H1 (cell line): ENCODE data around the gene DTX4. TPM values are rescaled to one million over a fixed set of nuclear protein-coding genes. Genes with fewer than 3 reads are reported as not detected.
A peak's percentile ranks its signal among the peaks of the same experiment; 100 is the strongest.
"Not testable (repeated sequence)": the region's sequence is repeated elsewhere in the genome, so short reads cannot be mapped to it uniquely, and the experiment has no call there.

Experiments
- CTCF ChIA-PET: fragments of 300-600 bp; sonication (Branson Sonifier 250); formaldehyde crosslinking; loops from one replicate; lab custom pipeline; 2021; ENCODE audit not compliant: partially characterized antibody; lab: Charles Lee
- POLR2A ChIA-PET: fragments of 300-600 bp; sonication (Branson Sonifier 250); formaldehyde crosslinking; loops from one replicate; lab custom pipeline; 2021; ENCODE audit warnings: inconsistent platforms; ENCODE audit not compliant: partially characterized antibody; lab: Charles Lee
- DNase-seq, 2 experiments: peaks; one replicate each; pipeline versions ENCODE4 v3.0.0 to v3.0.0-alpha.2; 2010 to 2022; ENCODE audit warnings: low spot score in 2 of 2, low read depth in 1 of 2, mixed read lengths in 1 of 2
- FAIRE-seq: peaks from 2 replicates; lab custom pipeline; 2011; peaks lifted over from hg19 to GRCh38; lab: Jason Lieb, UNC
- H2AFZ ChIP-seq: 2 replicates; pipeline ENCODE4 v1.8.1; 2012; ENCODE audit warnings: low read length, inconsistent platforms
- H2AK5ac ChIP-seq: 2 replicates; pipeline ENCODE4 v1.6.1; 2013; ENCODE audit warnings: low read depth, low read length
- H2BK120ac ChIP-seq: replicated peaks from 2 replicates; pipeline ENCODE3; 2013; ENCODE audit warnings: low read depth, low read length, inconsistent platforms
- H2BK12ac ChIP-seq: 2 replicates; pipeline ENCODE4 v1.6.1; 2013; ENCODE audit warnings: low read depth, low read length
- H2BK15ac ChIP-seq: 2 replicates; pipeline ENCODE4 v1.6.1; 2013; ENCODE audit warnings: low read length
- H2BK20ac ChIP-seq: 2 replicates; pipeline ENCODE4 v1.6.1; 2013; ENCODE audit warnings: low read length
- H2BK5ac ChIP-seq: 2 replicates; pipeline ENCODE4 v1.6.1; 2013; ENCODE audit warnings: low read depth, low read length
- H3K14ac ChIP-seq: 2 replicates; pipeline ENCODE4 v1.6.1; 2013; ENCODE audit warnings: inconsistent platforms; ENCODE audit not compliant: insufficient read length
- H3K18ac ChIP-seq: 2 replicates; pipeline ENCODE4 v1.6.1; 2013; ENCODE audit warnings: low read length; ENCODE audit errors: extremely low read depth
- H3K23ac ChIP-seq: 2 replicates; pipeline ENCODE4 v1.6.1; 2013; ENCODE audit warnings: inconsistent platforms; ENCODE audit not compliant: insufficient read length
- H3K23me2 ChIP-seq: 2 replicates; pipeline ENCODE4 v1.6.1; 2013; ENCODE audit warnings: low read depth, low read length
- H3K27ac ChIP-seq: 2 replicates; pipeline ENCODE4 v1.6.1; 2011; ENCODE audit warnings: low read depth, low read length, inconsistent platforms
- H3K27me3 ChIP-seq, 4 experiments: replicated peaks in 1 of 4; 1 replicate in 1 of 4; 2 replicates in 3 of 4; pipeline versions ENCODE4 v1.6.1 to v1.8.1; 2011 to 2013; ENCODE audit warnings: low read length in 3 of 4, mild to moderate bottlenecking in 3 of 4, inconsistent platforms in 2 of 4, mixed read lengths in 2 of 4, moderate library complexity in 1 of 4; ENCODE audit not compliant: control insufficient read depth in 3 of 4, insufficient read depth in 3 of 4; ENCODE audit errors: extremely low read depth in 1 of 4
- H3K36me3 ChIP-seq, 4 experiments: 2 replicates each; pipeline versions ENCODE4 v1.6.1 to v1.8.1; 2011 to 2013; ENCODE audit warnings: mild to moderate bottlenecking in 4 of 4, low read length in 3 of 4, moderate library complexity in 2 of 4, control low read depth in 1 of 4, inconsistent platforms in 1 of 4; ENCODE audit not compliant: insufficient read depth in 4 of 4, control insufficient read depth in 2 of 4
- H3K4ac ChIP-seq: replicated peaks from 2 replicates; pipeline ENCODE3; 2013; ENCODE audit warnings: low read length, low read depth, mixed read lengths, inconsistent platforms; ENCODE audit not compliant: insufficient read length
- H3K4me1 ChIP-seq, 4 experiments: replicated peaks in 1 of 4; 1 replicate in 1 of 4; 2 replicates in 3 of 4; pipeline versions ENCODE4 v1.6.1 to v1.8.1; 2011 to 2013; ENCODE audit warnings: low read length in 3 of 4, inconsistent platforms in 2 of 4, mixed read lengths in 1 of 4; ENCODE audit not compliant: insufficient read depth in 4 of 4, control insufficient read depth in 3 of 4
- H3K4me2 ChIP-seq, 2 experiments: 2 replicates each; pipeline versions ENCODE4 v1.6.1 to v1.8.1; 2011 to 2013; ENCODE audit warnings: low read depth in 2 of 2, low read length in 2 of 2, control low read depth in 1 of 2, inconsistent platforms in 1 of 2, mild to moderate bottlenecking in 1 of 2; ENCODE audit not compliant: insufficient read depth in 1 of 2
- H3K4me3 ChIP-seq, 4 experiments: fragments of 200-600, 300-600 bp in 1 of 4; sonication (generic), shearing (Covaris generic), sonication (Bioruptor Twin) in 1 of 4; 2 replicates each; pipeline versions ENCODE4 v1.5.1 to v1.8.1; 2011 to 2016; ENCODE audit warnings: low read length in 4 of 4, low read depth in 3 of 4, control low read depth in 2 of 4, inconsistent platforms in 2 of 4, mild to moderate bottlenecking in 2 of 4, mixed read lengths in 1 of 4, moderate library complexity in 1 of 4; ENCODE audit not compliant: insufficient read depth in 2 of 4; ENCODE audit errors: extremely low read depth in 1 of 4
- H3K56ac ChIP-seq: replicated peaks from 2 replicates; pipeline ENCODE3; 2013; ENCODE audit warnings: low read depth, mild to moderate bottlenecking, mixed read lengths, low read length, inconsistent platforms; ENCODE audit not compliant: insufficient read length
- H3K79me1 ChIP-seq: 2 replicates; pipeline ENCODE4 v1.6.1; 2013; ENCODE audit warnings: low read depth, low read length, control low read depth
- H3K79me2 ChIP-seq, 2 experiments: 2 replicates each; pipeline versions ENCODE4 v1.6.1 to v1.8.1; 2012 to 2013; ENCODE audit warnings: low read length in 2 of 2, mild to moderate bottlenecking in 2 of 2, inconsistent platforms in 1 of 2; ENCODE audit not compliant: insufficient read depth in 2 of 2, control insufficient read depth in 1 of 2
- H3K9ac ChIP-seq, 4 experiments: replicated peaks in 1 of 4; 1 replicate in 1 of 4; 2 replicates in 3 of 4; pipeline versions ENCODE4 v1.6.1 to v1.8.1; 2011 to 2013; ENCODE audit warnings: low read depth in 3 of 4, low read length in 3 of 4, control low read depth in 2 of 4, mild to moderate bottlenecking in 2 of 4, moderate library complexity in 2 of 4, inconsistent platforms in 1 of 4; ENCODE audit errors: extremely low read depth in 1 of 4
- H3K9me3 ChIP-seq, 2 experiments: 2 replicates each; pipeline versions ENCODE4 v1.6.1 to v1.8.1; 2012 to 2013; ENCODE audit warnings: mild to moderate bottlenecking in 2 of 2, moderate library complexity in 2 of 2, control low read depth in 1 of 2, inconsistent platforms in 1 of 2, low read depth in 1 of 2, low read length in 1 of 2, mixed read lengths in 1 of 2; ENCODE audit not compliant: insufficient read depth in 2 of 2
- H4K20me1 ChIP-seq, 2 experiments: replicated peaks in 1 of 2; 2 replicates each; pipeline versions ENCODE3 to v1.8.1; 2011 to 2013; ENCODE audit warnings: inconsistent platforms in 2 of 2, low read length in 2 of 2, mild to moderate bottlenecking in 1 of 2; ENCODE audit not compliant: insufficient read depth in 2 of 2, control insufficient read depth in 1 of 2
- H4K5ac ChIP-seq: 2 replicates; pipeline ENCODE4 v1.6.1; 2013; ENCODE audit warnings: low read length, low read depth, mixed read lengths, inconsistent platforms; ENCODE audit not compliant: insufficient read length
- H4K8ac ChIP-seq: 2 replicates; pipeline ENCODE4 v1.8.0; 2013; ENCODE audit warnings: mild to moderate bottlenecking, moderate library complexity, low read length, inconsistent platforms; ENCODE audit not compliant: insufficient read depth; ENCODE audit errors: extremely low read depth
- H4K91ac ChIP-seq: replicated peaks from 2 replicates; pipeline ENCODE3; 2013; ENCODE audit warnings: low read length, mixed read lengths, inconsistent platforms; ENCODE audit not compliant: insufficient read length
- SIN3A ChIP-seq, 2 experiments: IDR thresholded peaks in 1 of 2; conservative IDR thresholded peaks in 1 of 2; 2 replicates each; pipeline ENCODE4 v1.6.1; 2011 to 2012; ENCODE audit warnings: low read length in 2 of 2, improper control_type of control experiment in 1 of 2, low read depth in 1 of 2, mild to moderate bottlenecking in 1 of 2
- WGBS, 2 experiments: shearing (Covaris generic) in 1 of 2; methylation state at CpG; one replicate each; pipeline versions ENCODE4 v1.1.6 to v1.1.7; 2013 to 2015; ENCODE audit warnings: low lambda C conversion rate in 2 of 2, mixed read lengths in 2 of 2, inconsistent platforms in 1 of 2, low coverage in 1 of 2, missing lambda C conversion rate in 1 of 2; ENCODE audit not compliant: insufficient replicate concordance in 2 of 2, insufficient coverage in 1 of 2, insufficient read length in 1 of 2; ENCODE audit errors: extremely low coverage in 1 of 2, missing lambda C conversion rate in 1 of 2; 5-methylcytosine and 5-hydroxymethylcytosine counted together
- polyA plus RNA-seq, 7 experiments: library from polyadenylated mRNA; depleted of rRNA in 3 of 7; stranded (reverse) in 5 of 7; unstranded in 2 of 7; fragments of >200 nt in 5 of 7; fragments of 200-250 nt in 2 of 7; gene quantifications; 1 replicate in 5 of 7; 2 replicates in 1 of 7; 4 replicates in 1 of 7; pipeline versions ENCODE4 v1.2.1 to v1.2.3, GENCODE V29; 2011 to 2013; ENCODE audit warnings: missing spikeins in 2 of 7, mixed read lengths in 2 of 7
- total RNA-seq: library from RNA; stranded (reverse); fragmentation: NEBNext Ultra II Directional; extraction: Animal tissue kit (Norgen Biotek cat#: 25700); gene quantifications from 2 replicates; pipeline ENCODE4 v1.2.1, GENCODE V29; 2021
- TF ChIP-seq, protein P1 (sequence below): IDR thresholded peaks from 2 replicates; pipeline ENCODE4 v1.6.1; 2012; ENCODE audit warnings: low read length, inconsistent platforms
- TF ChIP-seq, protein P2 (sequence below): IDR thresholded peaks from 2 replicates; pipeline ENCODE4 v1.6.1; 2012; ENCODE audit warnings: inconsistent platforms

The DTX4 gene
- total and polyA plus RNA-seq, 2 of the 8 experiments (the other 6 are each of a cell fraction or from before 2014, with no cell fraction given), result 5.1 to 18.8 TPM

- TF ChIP-seq, protein P1, sequence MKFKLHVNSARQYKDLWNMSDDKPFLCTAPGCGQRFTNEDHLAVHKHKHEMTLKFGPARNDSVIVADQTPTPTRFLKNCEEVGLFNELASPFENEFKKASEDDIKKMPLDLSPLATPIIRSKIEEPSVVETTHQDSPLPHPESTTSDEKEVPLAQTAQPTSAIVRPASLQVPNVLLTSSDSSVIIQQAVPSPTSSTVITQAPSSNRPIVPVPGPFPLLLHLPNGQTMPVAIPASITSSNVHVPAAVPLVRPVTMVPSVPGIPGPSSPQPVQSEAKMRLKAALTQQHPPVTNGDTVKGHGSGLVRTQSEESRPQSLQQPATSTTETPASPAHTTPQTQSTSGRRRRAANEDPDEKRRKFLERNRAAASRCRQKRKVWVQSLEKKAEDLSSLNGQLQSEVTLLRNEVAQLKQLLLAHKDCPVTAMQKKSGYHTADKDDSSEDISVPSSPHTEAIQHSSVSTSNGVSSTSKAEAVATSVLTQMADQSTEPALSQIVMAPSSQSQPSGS, result no peak
- TF ChIP-seq, protein P2, sequence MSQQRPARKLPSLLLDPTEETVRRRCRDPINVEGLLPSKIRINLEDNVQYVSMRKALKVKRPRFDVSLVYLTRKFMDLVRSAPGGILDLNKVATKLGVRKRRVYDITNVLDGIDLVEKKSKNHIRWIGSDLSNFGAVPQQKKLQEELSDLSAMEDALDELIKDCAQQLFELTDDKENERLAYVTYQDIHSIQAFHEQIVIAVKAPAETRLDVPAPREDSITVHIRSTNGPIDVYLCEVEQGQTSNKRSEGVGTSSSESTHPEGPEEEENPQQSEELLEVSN, result peak; percentile 55; the same call in 1 of the 2 replicates
- TF ChIP-seq SIN3A (conservative IDR thresholded peaks at IDR 0.05 in 1 of 2, IDR thresholded peaks at IDR 0.05 in 1 of 2; ENCODE audit: low read depth in 1 of 2, low read length in 2 of 2), result 0 out of 4 replicates have a peak, but pooled peaks of 1 of the 2 experiments have one; percentile 35
Observed at GRCh38 chr11:59135648-59136461, 36.1 kb upstream of the DTX4 start (continued).

GRCh38 chr11:59136551-59136950, 35.4 kb upstream of the DTX4 start:
- not testable (repeated sequence) for H2AFZ ChIP-seq, H4K20me1 ChIP-seq
- 94% methylated on average over 6 of the region's 6 CpGs; no CpG with 5 or more reads in 1 of the 2 experiments for WGBS, 2 experiments

More at GRCh38 chr11:59136551-59136950, 35.4 kb upstream of the DTX4 start:
- H3K4me1 ChIP-seq, H2AK5ac ChIP-seq, H3K4ac ChIP-seq, H3K27ac ChIP-seq, H2BK20ac ChIP-seq, H4K91ac ChIP-seq, H3K14ac ChIP-seq, H2BK12ac ChIP-seq, H3K23ac ChIP-seq, H3K18ac ChIP-seq, DNase-seq, H2BK120ac ChIP-seq, H3K23me2 ChIP-seq, H2BK5ac ChIP-seq, H4K8ac ChIP-seq, H3K9ac ChIP-seq, H3K4me3 ChIP-seq, H3K4me2 ChIP-seq, H3K56ac ChIP-seq, H4K5ac ChIP-seq, FAIRE-seq, H3K79me1 ChIP-seq, H3K27me3 ChIP-seq, H2BK15ac ChIP-seq, H3K79me2 ChIP-seq: not testable (repeated sequence)
- peaks cover 18 to 20% of the 10 kb centered on the region in 2 experiments for H3K9me3 ChIP-seq
- ChIA-PET POLR2A (interaction anchor here (1.0 kb wide), 1 partner anchor 34 kb away, joined by 3 read pairs; no protein-coding TSS in a partner anchor), CTCF (interaction anchor here (0.5 to 2.6 kb wide), 39 partner anchors 8 to 569 kb away, joined by 3 to 20 read pairs (median 5); partner anchors contain the start of gene DTX4)
- peaks cover 3 to 35% (median 7%) of the 10 kb centered on the region in 4 experiments; a peak in 5 of 8 replicates for H3K36me3 ChIP-seq
